CD14-positive monocyte (primary cell): ENCODE data around the gene F10. TPM values are rescaled to one million over a fixed set of nuclear protein-coding genes. Genes with fewer than 3 reads are reported as not detected.

Source experiments
- DNase-seq, 3 donors: peaks; one replicate each; pipeline ENCODE4 v3.0.0-alpha.2; 2011 to 2022
- H2AFZ ChIP-seq: 2 replicates; pipeline ENCODE4 v1.6.0; 2012; ENCODE audit warnings: mild to moderate bottlenecking, low read depth, low read length, inconsistent platforms; ENCODE audit not compliant: insufficient read depth, poor library complexity, severe bottlenecking
- H3K27ac ChIP-seq, 2 donors: 1 replicate in 1 of 2; 2 replicates in 1 of 2; pipeline ENCODE4 v1.5.1; 2012 to 2013; ENCODE audit warnings: low read length in 2 of 2, control low read depth in 1 of 2, inconsistent platforms in 1 of 2, low read depth in 1 of 2, mild to moderate bottlenecking in 1 of 2
- H3K27me3 ChIP-seq, 2 donors: one replicate each; pipeline versions ENCODE4 v1.6.0 to v1.6.1; 2011 to 2013; ENCODE audit warnings: low read length in 2 of 2; ENCODE audit not compliant: control insufficient read depth in 2 of 2, insufficient read depth in 2 of 2
- H3K36me3 ChIP-seq, 2 donors: replicated peaks in 1 of 2; 1 replicate in 1 of 2; 2 replicates in 1 of 2; pipeline versions ENCODE4 v1.5.1 to v1.6.1; 2012 to 2013; ENCODE audit warnings: low read length in 2 of 2, control low read depth in 1 of 2, inconsistent platforms in 1 of 2, mild to moderate bottlenecking in 1 of 2; ENCODE audit not compliant: insufficient read depth in 2 of 2, control insufficient read depth in 1 of 2
- H3K4me1 ChIP-seq, 2 donors: 1 replicate in 1 of 2; 2 replicates in 1 of 2; pipeline versions ENCODE4 v1.5.1 to v1.6.1; 2012 to 2013; ENCODE audit warnings: low read length in 2 of 2, control low read depth in 1 of 2, inconsistent platforms in 1 of 2, mild to moderate bottlenecking in 1 of 2, moderate library complexity in 1 of 2; ENCODE audit not compliant: insufficient read depth in 2 of 2, control insufficient read depth in 1 of 2
- H3K4me2 ChIP-seq: replicated peaks from 2 replicates; pipeline ENCODE3; 2012; ENCODE audit warnings: low read length, moderate library complexity, mild to moderate bottlenecking; ENCODE audit not compliant: poor library complexity, severe bottlenecking; ENCODE audit errors: extremely low read depth
- H3K4me3 ChIP-seq, 3 experiments: fragments of 200-600 bp in 1 of 3; sonication (generic) in 1 of 3; replicated peaks in 1 of 3; 1 replicate in 2 of 3; 2 replicates in 1 of 3; pipeline ENCODE4 v1.5.1; 2011 to 2013; ENCODE audit warnings: low read length in 3 of 3, mild to moderate bottlenecking in 3 of 3, control low read depth in 2 of 3, low read depth in 2 of 3, inconsistent platforms in 1 of 3, moderate library complexity in 1 of 3
- H3K79me2 ChIP-seq: 2 replicates; pipeline ENCODE4 v1.6.0; 2012; ENCODE audit warnings: mild to moderate bottlenecking, control low read depth, inconsistent platforms, low read length, moderate library complexity; ENCODE audit not compliant: insufficient read depth
- H3K9ac ChIP-seq: 2 replicates; pipeline ENCODE4 v1.6.0; 2017; ENCODE audit warnings: low read length, mild to moderate bottlenecking; ENCODE audit not compliant: insufficient read depth, poor library complexity, severe bottlenecking
- H3K9me3 ChIP-seq, 2 donors: replicated peaks in 1 of 2; 1 replicate in 1 of 2; 2 replicates in 1 of 2; pipeline versions ENCODE4 v1.5.1 to v1.6.1; 2012 to 2013; ENCODE audit warnings: low read length in 2 of 2, control low read depth in 1 of 2; ENCODE audit not compliant: control insufficient read depth in 1 of 2, insufficient read depth in 1 of 2
- H4K20me1 ChIP-seq: 2 replicates; pipeline ENCODE4 v1.6.0; 2012; ENCODE audit warnings: mild to moderate bottlenecking, low read length, control low read depth, moderate library complexity; ENCODE audit not compliant: insufficient read depth
- H3K27ac Mint-ChIP-seq, 7 donors: one replicate each; pipeline ENCODE4 v1.8.0; 2020; ENCODE audit warnings: mild to moderate bottlenecking in 7 of 7, mixed read lengths in 7 of 7, moderate library complexity in 6 of 7, inconsistent platforms in 2 of 7
- H3K27me3 Mint-ChIP-seq, 3 donors: one replicate each; pipeline ENCODE4 v1.8.0; 2021 to 2022; ENCODE audit warnings: low read depth in 3 of 3, mild to moderate bottlenecking in 3 of 3, mixed read lengths in 3 of 3, moderate library complexity in 3 of 3, inconsistent platforms in 1 of 3
- H3K36me3 Mint-ChIP-seq, 2 donors: one replicate each; pipeline ENCODE4 v1.8.0; 2020; ENCODE audit warnings: mixed read lengths in 2 of 2, inconsistent platforms in 1 of 2, mild to moderate bottlenecking in 1 of 2
- H3K4me1 Mint-ChIP-seq: one replicate; pipeline ENCODE4 v1.8.0; 2020; ENCODE audit warnings: mild to moderate bottlenecking, mixed read lengths
- H3K4me3 Mint-ChIP-seq, 2 donors: one replicate each; pipeline ENCODE4 v1.8.0; 2020; ENCODE audit warnings: mild to moderate bottlenecking in 2 of 2, mixed read lengths in 2 of 2, moderate library complexity in 1 of 2
- H3K9me3 Mint-ChIP-seq, 7 donors: one replicate each; pipeline ENCODE4 v1.8.0; 2020 to 2022; ENCODE audit warnings: mixed read lengths in 7 of 7, mild to moderate bottlenecking in 6 of 7, moderate library complexity in 6 of 7, inconsistent platforms in 2 of 7
- WGBS: methylation state at CpG from one replicate; pipeline ENCODE4 v1.1.5; 2013; ENCODE audit warnings: missing lambda C conversion rate; ENCODE audit not compliant: insufficient coverage; 5-methylcytosine and 5-hydroxymethylcytosine counted together
- intact Hi-C, 2 donors: fragments of 100-400 bp; cut with micrococcal nuclease; formaldehyde crosslinking; loops; one replicate each; pipeline versions ENCODE4 v1.15.0 to v1.15.1; 2023
- polyA plus RNA-seq, 3 donors: library from polyadenylated mRNA; depleted of rRNA in 1 of 3; unstranded in 2 of 3; stranded (reverse) in 1 of 3; fragments of 300-500 nt in 2 of 3; fragments of >200 nt in 1 of 3; fragmentation: Illumina TruSeq in 2 of 3; gene quantifications; 1 replicate in 2 of 3; 2 replicates in 1 of 3; pipeline ENCODE4 v1.2.3, GENCODE V29; 2012 to 2021
- TF ChIP-seq, protein P1 (sequence below): fragments of 200-600 bp; IDR thresholded peaks from one replicate; pipeline ENCODE4 v1.8.0; 2022; ENCODE audit warnings: antibody characterized with exemption, mild to moderate bottlenecking

F10 gene
- polyA plus RNA-seq, 3 donors, result not detected

DNA sequence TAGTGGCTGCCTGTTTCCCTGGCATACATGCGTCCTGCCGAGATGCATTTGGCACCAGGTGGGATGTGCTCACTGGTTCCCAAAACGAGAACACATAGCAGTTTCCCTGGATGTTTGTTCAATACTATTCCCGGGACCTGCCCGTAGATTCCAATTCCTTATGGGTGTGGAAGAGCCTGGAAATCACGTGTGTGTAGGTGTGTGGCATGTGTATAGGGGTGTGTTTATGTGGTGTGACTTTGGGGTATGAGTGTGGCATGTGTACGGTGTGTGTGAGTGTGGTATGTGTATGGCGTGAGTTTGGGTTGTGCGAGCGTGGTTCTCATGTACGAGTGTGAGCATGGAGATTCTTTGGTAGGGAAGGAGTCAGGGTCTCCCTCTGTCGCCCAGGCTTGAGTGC lies 19.9 kb upstream of the F10 start:
- H3K9ac ChIP-seq, result no peak overlapping the region
- no peaks in the 10 kb centered on the region for H3K36me3 ChIP-seq
- no peaks in the 10 kb centered on the region for H3K27me3 ChIP-seq
- Mint-ChIP-seq H3K27ac (no peak overlapping the region), H3K9me3 (peaks cover 0 to 3% (median 0%) of the 10 kb centered on the region in 7 donors), H3K27me3 (peaks cover 0 to 5% (median 4%) of the 10 kb centered on the region in 3 donors), H3K36me3 (no peaks in the 10 kb centered on the region), H3K4me1 (no peaks in the 10 kb centered on the region), H3K4me3 (no peak overlapping the region)
- H3K9me3 ChIP-seq, result peaks cover 0 to 5% of the 10 kb centered on the region in 2 donors
- no peak overlapping the region for H3K4me3 ChIP-seq
- intact Hi-C loops, result no loop called here
- TF ChIP-seq, protein P1, sequence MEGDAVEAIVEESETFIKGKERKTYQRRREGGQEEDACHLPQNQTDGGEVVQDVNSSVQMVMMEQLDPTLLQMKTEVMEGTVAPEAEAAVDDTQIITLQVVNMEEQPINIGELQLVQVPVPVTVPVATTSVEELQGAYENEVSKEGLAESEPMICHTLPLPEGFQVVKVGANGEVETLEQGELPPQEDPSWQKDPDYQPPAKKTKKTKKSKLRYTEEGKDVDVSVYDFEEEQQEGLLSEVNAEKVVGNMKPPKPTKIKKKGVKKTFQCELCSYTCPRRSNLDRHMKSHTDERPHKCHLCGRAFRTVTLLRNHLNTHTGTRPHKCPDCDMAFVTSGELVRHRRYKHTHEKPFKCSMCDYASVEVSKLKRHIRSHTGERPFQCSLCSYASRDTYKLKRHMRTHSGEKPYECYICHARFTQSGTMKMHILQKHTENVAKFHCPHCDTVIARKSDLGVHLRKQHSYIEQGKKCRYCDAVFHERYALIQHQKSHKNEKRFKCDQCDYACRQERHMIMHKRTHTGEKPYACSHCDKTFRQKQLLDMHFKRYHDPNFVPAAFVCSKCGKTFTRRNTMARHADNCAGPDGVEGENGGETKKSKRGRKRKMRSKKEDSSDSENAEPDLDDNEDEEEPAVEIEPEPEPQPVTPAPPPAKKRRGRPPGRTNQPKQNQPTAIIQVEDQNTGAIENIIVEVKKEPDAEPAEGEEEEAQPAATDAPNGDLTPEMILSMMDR, result no peak
- no peak overlapping the region for H3K27ac ChIP-seq
- no peaks in the 10 kb centered on the region for H3K4me1 ChIP-seq
- 93% methylated on average over 10 of the region's 12 CpGs for WGBS
- no peak for DNase-seq
- no peak overlapping the region for H3K4me2 ChIP-seq
- no peak overlapping the region for H2AFZ ChIP-seq
- H4K20me1 ChIP-seq, result no peaks in the 10 kb centered on the region
- H3K79me2 ChIP-seq, result no peaks in the 10 kb centered on the region

DNA sequence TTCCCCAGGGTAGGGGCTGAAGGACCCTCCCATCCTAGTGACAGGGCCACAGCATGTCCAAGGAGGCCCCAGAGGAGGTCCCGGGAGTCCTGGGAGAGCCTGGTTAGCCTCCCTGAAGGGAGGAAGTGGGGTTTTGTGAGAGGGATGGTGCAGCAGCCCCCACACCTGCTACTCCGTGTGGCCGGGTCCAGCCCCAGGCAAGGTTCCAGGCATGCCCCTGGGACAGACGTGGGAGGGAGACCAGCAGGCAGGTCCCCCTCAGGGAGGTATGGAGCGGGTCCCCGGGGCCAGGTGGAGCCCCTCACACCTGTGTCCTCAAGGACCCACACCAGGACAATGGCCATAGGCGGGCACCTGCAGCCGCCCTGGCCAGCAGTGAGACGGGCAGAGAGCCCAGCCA lies 19.0 kb upstream of the F10 start:
- no peak overlapping the region for H3K4me2 ChIP-seq
- intact Hi-C loops, result no loop called here
- H3K27ac Mint-ChIP-seq, result no peak overlapping the region
- no peaks in the 10 kb centered on the region for H3K4me1 ChIP-seq
- no peaks in the 10 kb centered on the region for H3K36me3 ChIP-seq
- no peaks in the 10 kb centered on the region for H3K27me3 ChIP-seq
- no peaks in the 10 kb centered on the region for H4K20me1 ChIP-seq
- peaks cover 0 to 7% (median 4%) of the 10 kb centered on the region in 3 donors for H3K27me3 Mint-ChIP-seq
- no peaks in the 10 kb centered on the region for H3K4me1 Mint-ChIP-seq
- TF ChIP-seq, protein P1, result no peak
- H3K9me3 ChIP-seq, result peaks cover 1 to 8% of the 10 kb centered on the region in 2 donors
- H3K9ac ChIP-seq, result no peak overlapping the region
- no peak overlapping the region for H3K4me3 ChIP-seq
- H2AFZ ChIP-seq, result no peak overlapping the region
- H3K27ac ChIP-seq, result no peak overlapping the region
- WGBS, result 89% methylated on average over 8 of the region's 9 CpGs
- peaks cover 0 to 4% (median 2%) of the 10 kb centered on the region in 7 donors for H3K9me3 Mint-ChIP-seq
- no peaks in the 10 kb centered on the region for H3K36me3 Mint-ChIP-seq
- no peaks in the 10 kb centered on the region for H3K79me2 ChIP-seq
- DNase-seq, result no peak
- no peak overlapping the region for H3K4me3 Mint-ChIP-seq
